ENCODE measurements around the gene B4GALT5. TPM values are rescaled to one million over a fixed set of nuclear protein-coding genes. Genes with fewer than 3 reads are reported as not detected.

B4GALT5 gene
- total RNA-seq, 1 experiment from 2014 or later, result 92.5 TPM

DNA sequence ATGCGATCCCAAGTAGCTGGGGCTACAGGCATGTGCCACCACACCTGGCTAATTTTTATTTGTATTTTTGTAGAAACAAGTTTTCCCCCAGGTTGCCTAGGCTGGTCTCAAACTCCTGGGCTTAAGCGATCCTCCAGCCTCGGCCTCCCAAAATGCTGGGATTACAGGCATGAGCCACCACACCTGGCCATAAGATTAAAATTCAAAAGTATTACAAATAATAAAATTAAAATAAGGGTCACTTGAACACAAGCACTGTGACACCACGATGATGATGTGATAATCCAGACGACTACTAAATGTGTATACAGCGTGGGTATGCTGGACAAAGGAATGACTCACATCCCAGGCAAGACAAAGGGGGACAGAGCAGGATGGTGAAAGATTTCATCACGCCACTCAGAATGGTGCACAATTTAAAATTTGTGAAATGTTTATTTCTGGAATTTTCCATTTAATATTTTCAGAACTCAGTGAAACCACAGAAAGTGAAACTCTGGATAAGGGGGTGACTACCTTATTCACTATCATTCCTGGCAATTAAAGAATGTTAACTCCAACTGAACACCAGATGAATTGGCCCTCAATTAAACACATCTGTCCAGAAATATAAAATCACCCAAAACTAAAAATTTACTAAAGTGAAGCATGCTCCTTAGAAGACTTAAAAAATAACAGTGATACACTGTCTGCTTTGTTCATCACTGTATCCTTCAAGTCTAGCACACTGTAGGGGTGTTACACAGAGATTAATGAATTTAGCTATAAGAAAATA lies 13.1 kb downstream of the B4GALT5 start (continued):
- no peak for TF ChIP-seq TCF7L2 (IDR thresholded peaks at IDR 0.05; ENCODE audit: borderline replicate concordance, extremely low read depth, insufficient read depth, insufficient read length)
- TF ChIP-seq RAD21 (IDR thresholded peaks at IDR 0.05; ENCODE audit: low read depth), result no peak
- TF ChIP-seq CBX3 (IDR thresholded peaks at IDR 0.05; ENCODE audit: low read depth), result no peak
- TF ChIP-seq YY1 (IDR thresholded peaks at IDR 0.05; ENCODE audit: extremely low read depth, insufficient replicate concordance, low read depth, low read length), result no peak

DNA sequence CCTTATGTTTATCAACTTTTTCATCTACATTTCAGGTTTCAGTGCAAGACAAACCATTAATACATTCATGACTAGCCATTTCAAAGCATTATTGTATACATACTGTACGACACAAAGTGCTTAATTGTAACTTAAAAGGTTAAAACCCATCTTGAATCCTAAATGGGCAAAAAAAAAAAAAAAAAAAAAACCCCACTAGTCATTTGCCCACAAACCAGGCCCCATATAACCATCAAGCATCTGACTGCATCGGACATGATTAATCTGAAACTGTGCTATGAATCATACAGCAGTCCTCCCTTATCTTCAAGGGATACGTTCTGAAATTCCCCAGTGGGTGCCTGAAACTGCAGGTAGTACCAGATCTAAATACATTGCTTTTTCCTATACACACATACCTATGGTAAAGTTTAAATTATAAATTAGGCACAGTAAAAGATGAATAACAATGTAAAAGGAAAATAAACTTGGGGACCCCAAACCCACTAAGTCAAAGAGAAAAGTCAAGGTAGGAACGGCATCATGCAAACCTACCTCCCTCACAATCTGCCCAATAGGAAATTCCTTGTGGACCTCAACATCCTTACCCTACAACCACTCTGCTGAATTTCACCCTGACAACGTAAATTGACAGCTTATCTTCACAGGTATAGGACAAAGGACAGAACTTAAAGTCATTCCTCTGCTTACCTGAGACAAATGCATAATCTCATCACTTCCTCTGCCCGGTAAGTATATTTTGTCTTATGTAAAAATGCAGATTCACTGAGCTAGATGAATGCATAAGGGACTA lies 14.3 kb downstream of the B4GALT5 start:
- H3K9me3 ChIP-seq (ENCODE audit: control insufficient read depth in 1 of 2, insufficient read depth in 1 of 2, low read depth in 1 of 2, low read length in 2 of 2), result no peaks in the 10 kb centered on the region
- H3K36me3 ChIP-seq (ENCODE audit: control insufficient read depth in 1 of 2, insufficient read depth in 2 of 2, low read length in 2 of 2), result no peaks in the 10 kb centered on the region
- intact Hi-C loops (cut with micrococcal nuclease), result no loop called here
- POLR2A ChIA-PET, result interaction anchor here (0.6 to 1.1 kb wide), 5 partner anchors 8 to 59 kb away, joined by 3 to 5 read pairs (median 3); no protein-coding TSS in a partner anchor
- peaks cover 39% of the 10 kb centered on the region; the same call in 1 of the 2 replicates for H4K20me1 ChIP-seq (ENCODE audit: insufficient read depth)
- BruUV-seq (replicated peaks), result no TSS peak
- peak overlapping the region; percentile 56 for H3K4me2 ChIP-seq (ENCODE audit: low read length)
- H3K4me3 ChIP-seq (replicated peaks in 1 of 2; ENCODE audit: low read depth in 1 of 2, low read length in 2 of 2), result no peak overlapping the region
- H3K4me1 ChIP-seq (ENCODE audit: control insufficient read depth in 1 of 2, insufficient read depth in 2 of 2, low read length in 2 of 2), result peaks cover 88 to 92% of the 10 kb centered on the region in 2 experiments
- TF ChIP-seq FOSL1 (IDR thresholded peaks at IDR 0.05; ENCODE audit: low read depth) (peak; percentile 79), EGR1 (IDR thresholded peaks at IDR 0.05; ENCODE audit: low read depth) (no peak; the same call in 1 of the 2 replicates), SP1 (IDR thresholded peaks at IDR 0.05; ENCODE audit: low read depth) (peak; percentile 61), POLR2AphosphoS5 (IDR thresholded peaks at IDR 0.05; ENCODE audit: low read depth, low read length) (peak; percentile 44; the same call in 1 of the 2 replicates), TCF7L2 (IDR thresholded peaks at IDR 0.05; ENCODE audit: borderline replicate concordance, extremely low read depth, insufficient read depth, insufficient read length) (no peak), SIN3A (IDR thresholded peaks at IDR 0.05; ENCODE audit: low read depth) (no peak), JUND (IDR thresholded peaks at IDR 0.05) (peak; percentile 73), POLR2A (IDR thresholded peaks at IDR 0.05; ENCODE audit: borderline replicate concordance, extremely low read depth, insufficient read depth, insufficient read length) (no peak), MAX (IDR thresholded peaks at IDR 0.05) (peak; percentile 36; the same call in 1 of the 2 replicates), CBX3 (IDR thresholded peaks at IDR 0.05; ENCODE audit: low read depth) (peak; percentile 72)
- TF ChIP-seq, protein P1, sequence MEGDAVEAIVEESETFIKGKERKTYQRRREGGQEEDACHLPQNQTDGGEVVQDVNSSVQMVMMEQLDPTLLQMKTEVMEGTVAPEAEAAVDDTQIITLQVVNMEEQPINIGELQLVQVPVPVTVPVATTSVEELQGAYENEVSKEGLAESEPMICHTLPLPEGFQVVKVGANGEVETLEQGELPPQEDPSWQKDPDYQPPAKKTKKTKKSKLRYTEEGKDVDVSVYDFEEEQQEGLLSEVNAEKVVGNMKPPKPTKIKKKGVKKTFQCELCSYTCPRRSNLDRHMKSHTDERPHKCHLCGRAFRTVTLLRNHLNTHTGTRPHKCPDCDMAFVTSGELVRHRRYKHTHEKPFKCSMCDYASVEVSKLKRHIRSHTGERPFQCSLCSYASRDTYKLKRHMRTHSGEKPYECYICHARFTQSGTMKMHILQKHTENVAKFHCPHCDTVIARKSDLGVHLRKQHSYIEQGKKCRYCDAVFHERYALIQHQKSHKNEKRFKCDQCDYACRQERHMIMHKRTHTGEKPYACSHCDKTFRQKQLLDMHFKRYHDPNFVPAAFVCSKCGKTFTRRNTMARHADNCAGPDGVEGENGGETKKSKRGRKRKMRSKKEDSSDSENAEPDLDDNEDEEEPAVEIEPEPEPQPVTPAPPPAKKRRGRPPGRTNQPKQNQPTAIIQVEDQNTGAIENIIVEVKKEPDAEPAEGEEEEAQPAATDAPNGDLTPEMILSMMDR (IDR thresholded peaks at IDR 0.05 in 2 of 3, conservative IDR thresholded peaks at IDR 0.05 in 1 of 3; ENCODE audit: borderline replicate concordance in 1 of 3, insufficient read depth in 1 of 3, low read depth in 2 of 3, low read length in 2 of 3), result no peak
- TF ChIP-seq, protein P2, sequence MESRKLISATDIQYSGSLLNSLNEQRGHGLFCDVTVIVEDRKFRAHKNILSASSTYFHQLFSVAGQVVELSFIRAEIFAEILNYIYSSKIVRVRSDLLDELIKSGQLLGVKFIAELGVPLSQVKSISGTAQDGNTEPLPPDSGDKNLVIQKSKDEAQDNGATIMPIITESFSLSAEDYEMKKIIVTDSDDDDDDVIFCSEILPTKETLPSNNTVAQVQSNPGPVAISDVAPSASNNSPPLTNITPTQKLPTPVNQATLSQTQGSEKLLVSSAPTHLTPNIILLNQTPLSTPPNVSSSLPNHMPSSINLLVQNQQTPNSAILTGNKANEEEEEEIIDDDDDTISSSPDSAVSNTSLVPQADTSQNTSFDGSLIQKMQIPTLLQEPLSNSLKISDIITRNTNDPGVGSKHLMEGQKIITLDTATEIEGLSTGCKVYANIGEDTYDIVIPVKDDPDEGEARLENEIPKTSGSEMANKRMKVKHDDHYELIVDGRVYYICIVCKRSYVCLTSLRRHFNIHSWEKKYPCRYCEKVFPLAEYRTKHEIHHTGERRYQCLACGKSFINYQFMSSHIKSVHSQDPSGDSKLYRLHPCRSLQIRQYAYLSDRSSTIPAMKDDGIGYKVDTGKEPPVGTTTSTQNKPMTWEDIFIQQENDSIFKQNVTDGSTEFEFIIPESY (IDR thresholded peaks at IDR 0.05; ENCODE audit: extremely low read depth, insufficient replicate concordance, low read length), result no peak
- H3K27me3 ChIP-seq (ENCODE audit: insufficient read depth, low read length), result no peaks in the 10 kb centered on the region
- 0 out of 2 replicates have a peak overlapping the region, but pooled peaks have one; percentile 20 for H3K9ac ChIP-seq (ENCODE audit: low read length)
- no peak overlapping the region for H2AFZ ChIP-seq (ENCODE audit: low read depth, low read length, poor library complexity, severe bottlenecking)
- H3K9me2 ChIP-seq (ENCODE audit: insufficient read depth), result no peaks in the 10 kb centered on the region
- RAD21 ChIA-PET (ENCODE audit: low non-redundant PET in 1 of 2, low total read pairs in 2 of 2, uncharacterized antibody in 2 of 2, unreplicated experiment in 2 of 2), result no interaction called here
- DNase-seq (ENCODE audit: low read depth, low spot score) (no peak), ATAC-seq (peak; percentile 76)
- peak overlapping the region; percentile 58 for H3K27ac ChIP-seq (ENCODE audit: low read depth, low read length)
- CTCF ChIA-PET, result interaction anchor here (0.6 kb wide), 1 partner anchor 58 kb away, joined by 3 read pairs; no protein-coding TSS in a partner anchor
- H3K79me2 ChIP-seq (ENCODE audit: insufficient read depth, low read length), result peaks cover 100% of the 10 kb centered on the region
